Karpas-422 (cell line): ENCODE measurements around the gene MGAT3. TPM values are rescaled to one million over a fixed set of nuclear protein-coding genes. Genes with fewer than 3 reads are reported as not detected.

ENCODE experiments used
- DNase-seq: peaks from one replicate; pipeline ENCODE4 v3.0.0-alpha.2; 2015
- H2AFZ ChIP-seq: fragments of 200-600 bp; sonication (generic); 2 replicates; pipeline ENCODE4 v1.6.1; 2014; ENCODE audit warnings: antibody characterized with exemption, low read length, mixed read lengths
- H3K27ac ChIP-seq: fragments of 200-600 bp; sonication (generic); 2 replicates; pipeline ENCODE4 v1.5.1; 2014; ENCODE audit warnings: mild to moderate bottlenecking, low read length, moderate library complexity
- H3K27me3 ChIP-seq: fragments of 200-600 bp; sonication (generic); 2 replicates; pipeline ENCODE4 v1.6.1; 2014; ENCODE audit warnings: low read length, mixed read lengths
- H3K36me3 ChIP-seq: fragments of 200-600 bp; sonication (generic); 2 replicates; pipeline ENCODE4 v1.6.1; 2014; ENCODE audit warnings: low read length, mixed read lengths; ENCODE audit not compliant: insufficient read depth
- H3K4me1 ChIP-seq: fragments of 200-600 bp; sonication (generic); 2 replicates; pipeline ENCODE4 v1.6.1; 2014; ENCODE audit warnings: mild to moderate bottlenecking, low read length, mixed read lengths
- H3K4me2 ChIP-seq: fragments of 200-600 bp; sonication (generic); 2 replicates; pipeline ENCODE4 v1.6.1; 2014; ENCODE audit warnings: low read length, low read depth, mild to moderate bottlenecking; ENCODE audit not compliant: poor library complexity, severe bottlenecking
- H3K4me3 ChIP-seq: fragments of 200-600 bp; sonication (generic); 2 replicates; pipeline ENCODE4 v1.5.1; 2014; ENCODE audit warnings: mild to moderate bottlenecking, antibody characterized with exemption, low read length, mixed read lengths
- H3K79me2 ChIP-seq: fragments of 200-600 bp; sonication (generic); 2 replicates; pipeline ENCODE4 v1.6.1; 2014; ENCODE audit warnings: mild to moderate bottlenecking, low read length, mixed read lengths
- H3K9ac ChIP-seq: fragments of 200-600 bp; sonication (generic); 2 replicates; pipeline ENCODE4 v1.6.0; 2014; ENCODE audit warnings: low read length
- H3K9me2 ChIP-seq: fragments of 200-600 bp; sonication (generic), shearing (Covaris generic); replicated peaks from 2 replicates; pipeline ENCODE4 v1.6.0; 2014; ENCODE audit warnings: mild to moderate bottlenecking, low read length, moderate library complexity; ENCODE audit not compliant: insufficient read depth
- H3K9me3 ChIP-seq: fragments of 300-700, 200-600 bp; sonication (generic); 2 replicates; pipeline ENCODE4 v1.6.1; 2014; ENCODE audit warnings: low read length, mixed read lengths
- H4K20me1 ChIP-seq: fragments of 200-600 bp; sonication (generic); 2 replicates; pipeline ENCODE4 v1.6.1; 2014; ENCODE audit warnings: mild to moderate bottlenecking, antibody characterized with exemption, low read length, low read depth; ENCODE audit not compliant: insufficient read depth
- total RNA-seq: library from RNA; depleted of rRNA; stranded (reverse); fragments of >200 nt; shearing (Covaris generic); gene quantifications from 2 replicates; pipeline ENCODE4 v1.2.3, GENCODE V29; 2014; ENCODE audit warnings: low replicate concordance

The MGAT3 gene
- total RNA-seq, 1 experiment from 2014 or later, result 34.8 TPM

DNA sequence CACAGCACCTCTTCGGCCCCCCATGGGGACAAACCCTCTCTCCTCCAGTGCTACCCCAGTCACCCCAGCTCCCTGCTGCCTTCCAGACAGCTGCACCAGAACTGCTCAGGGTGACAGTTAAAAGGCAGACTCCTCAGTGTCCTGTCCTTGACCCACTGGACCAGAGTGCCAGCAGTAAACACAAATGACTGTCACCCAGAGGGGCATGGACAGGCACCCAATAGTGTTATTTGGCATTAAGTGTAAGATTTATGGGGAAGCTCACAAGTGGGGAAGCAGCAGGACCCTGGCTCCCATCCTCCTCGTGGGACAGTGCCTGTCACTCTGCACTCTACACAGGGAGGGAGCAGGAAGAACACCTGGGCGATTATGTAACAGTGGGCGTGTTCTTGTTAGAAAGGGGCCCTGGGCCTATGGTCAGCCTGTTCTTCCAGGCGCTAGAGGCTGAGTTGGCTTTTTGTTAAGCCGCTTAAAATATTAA lies 70.7 kb downstream of the MGAT3 start:
- Histone ChIP-seq H3K9me3 (no peaks in the 10 kb centered on the region), H3K4me3 (peak overlapping the region; percentile 68), H3K9me2 (no peaks in the 10 kb centered on the region), H3K27ac (peak overlapping the region; percentile 96), H3K4me1 (peaks cover 81% of the 10 kb centered on the region), H3K79me2 (peaks cover 26% of the 10 kb centered on the region), H3K36me3 (peaks cover 21% of the 10 kb centered on the region), H4K20me1 (peaks cover 23% of the 10 kb centered on the region; the same call in 1 of the 2 replicates), H3K27me3 (no peaks in the 10 kb centered on the region), H3K9ac (peak overlapping the region; percentile 79), H3K4me2 (peak overlapping the region; percentile 88), H2AFZ (no peak overlapping the region)
- peak; percentile 76 for DNase-seq

GRCh38 chr22:39528080-39528661 lies 71.4 kb downstream of the MGAT3 start:
- Histone ChIP-seq H3K79me2 (peaks cover 22% of the 10 kb centered on the region), H4K20me1 (peaks cover 17% of the 10 kb centered on the region; the same call in 1 of the 2 replicates), H3K27ac (peak overlapping the region; percentile 96), H3K36me3 (peaks cover 14% of the 10 kb centered on the region), H3K4me2 (peak overlapping the region; percentile 88), H3K9ac (peak overlapping the region; percentile 79), H3K4me3 (peak overlapping the region; percentile 68), H3K27me3 (no peaks in the 10 kb centered on the region), H3K9me3 (no peaks in the 10 kb centered on the region), H3K4me1 (peaks cover 78% of the 10 kb centered on the region), H2AFZ (no peak overlapping the region), H3K9me2 (no peaks in the 10 kb centered on the region)
- DNase-seq, result peak; percentile 69

DNA sequence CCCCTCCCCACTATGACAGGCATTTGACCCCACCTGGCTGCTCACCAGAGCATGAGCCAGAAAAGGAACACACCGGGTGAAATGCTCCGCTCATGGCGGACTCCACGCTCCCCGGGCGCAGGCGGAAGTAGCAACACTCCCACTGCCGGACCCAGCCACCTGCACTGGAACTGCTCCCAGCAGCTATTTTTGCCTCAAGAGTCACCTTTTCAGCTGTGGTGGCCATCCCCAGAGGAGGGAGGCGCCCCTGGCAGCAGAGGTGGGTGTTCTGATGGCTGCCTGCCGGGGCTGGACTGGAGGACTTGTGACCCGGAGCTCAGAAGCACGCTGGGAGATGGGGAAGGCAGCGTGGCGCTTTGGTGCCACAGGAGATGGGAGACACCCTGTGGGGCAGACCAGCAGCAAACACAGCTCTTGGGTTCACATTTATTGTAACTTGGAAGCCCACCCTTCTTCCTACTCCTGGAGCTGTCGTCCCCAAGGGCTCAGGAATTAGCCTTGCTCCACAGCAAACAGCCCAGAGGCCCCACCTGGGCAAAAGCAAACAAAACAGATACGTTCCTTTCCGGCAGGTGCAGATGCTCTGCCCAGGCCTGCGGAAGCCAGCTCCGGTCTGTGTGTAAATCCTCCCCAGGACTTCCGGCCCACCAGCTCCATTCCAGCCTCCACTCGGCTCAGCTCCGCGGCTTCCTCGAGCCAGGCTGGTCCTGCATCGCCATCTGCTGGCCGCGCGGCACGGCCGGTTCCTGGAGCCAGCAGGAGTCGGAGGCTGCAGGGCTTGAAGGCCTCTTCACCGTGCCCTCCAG lies 72.1 kb downstream of the MGAT3 start:
- peak overlapping the region; percentile 79 for H3K9ac ChIP-seq
- no peaks in the 10 kb centered on the region for H3K27me3 ChIP-seq
- H3K4me1 ChIP-seq, result peaks cover 75% of the 10 kb centered on the region
- H3K9me2 ChIP-seq, result no peaks in the 10 kb centered on the region
- H3K4me3 ChIP-seq, result peak overlapping the region; percentile 68
- peak overlapping the region; percentile 88 for H3K4me2 ChIP-seq
- peaks cover 12% of the 10 kb centered on the region; the same call in 1 of the 2 replicates for H3K36me3 ChIP-seq
- peak; percentile 98 for DNase-seq
- no peak overlapping the region for H2AFZ ChIP-seq
- peak overlapping the region; percentile 96 for H3K27ac ChIP-seq
- peaks cover 22% of the 10 kb centered on the region for H3K79me2 ChIP-seq
- peaks cover 15% of the 10 kb centered on the region; the same call in 1 of the 2 replicates for H4K20me1 ChIP-seq
- H3K9me3 ChIP-seq, result no peaks in the 10 kb centered on the region

- no peaks in the 10 kb centered on the region for H3K9me2 ChIP-seq
- peak overlapping the region; percentile 88 for H3K4me2 ChIP-seq
- H3K36me3 ChIP-seq, result peaks cover 8% of the 10 kb centered on the region; the same call in 1 of the 2 replicates
- peaks cover 12% of the 10 kb centered on the region; the same call in 1 of the 2 replicates for H4K20me1 ChIP-seq
- no peaks in the 10 kb centered on the region for H3K9me3 ChIP-seq
- H3K27me3 ChIP-seq, result no peaks in the 10 kb centered on the region
- H2AFZ ChIP-seq, result no peak overlapping the region
- peak overlapping the region; percentile 68 for H3K4me3 ChIP-seq
- peak overlapping the region; percentile 96 for H3K27ac ChIP-seq
- DNase-seq, result peak; percentile 52
- peak overlapping the region; percentile 56 for H3K9ac ChIP-seq
- peaks cover 77% of the 10 kb centered on the region for H3K4me1 ChIP-seq
- H3K79me2 ChIP-seq, result peaks cover 22% of the 10 kb centered on the region
These were observed 72.7 kb downstream of the MGAT3 start for GRCh38 chr22:39529487-39529851.

- no peaks in the 10 kb centered on the region for H3K9me2 ChIP-seq
- peak overlapping the region; percentile 88 for H3K4me2 ChIP-seq
- H3K27ac ChIP-seq, result peak overlapping the region; percentile 96; the same call in 1 of the 2 replicates
- H3K4me3 ChIP-seq, result peak overlapping the region; percentile 68
- peaks cover 22% of the 10 kb centered on the region for H3K79me2 ChIP-seq
- H2AFZ ChIP-seq, result no peak overlapping the region
- no peaks in the 10 kb centered on the region for H3K27me3 ChIP-seq
- H4K20me1 ChIP-seq, result peaks cover 12% of the 10 kb centered on the region; the same call in 1 of the 2 replicates
- peak overlapping the region; percentile 56 for H3K9ac ChIP-seq
- peaks cover 8% of the 10 kb centered on the region; the same call in 1 of the 2 replicates for H3K36me3 ChIP-seq
- peaks cover 77% of the 10 kb centered on the region for H3K4me1 ChIP-seq
- H3K9me3 ChIP-seq, result no peaks in the 10 kb centered on the region
- no peak for DNase-seq
These were observed 73.3 kb downstream of the MGAT3 start for GRCh38 chr22:39530116-39530515.

DNA sequence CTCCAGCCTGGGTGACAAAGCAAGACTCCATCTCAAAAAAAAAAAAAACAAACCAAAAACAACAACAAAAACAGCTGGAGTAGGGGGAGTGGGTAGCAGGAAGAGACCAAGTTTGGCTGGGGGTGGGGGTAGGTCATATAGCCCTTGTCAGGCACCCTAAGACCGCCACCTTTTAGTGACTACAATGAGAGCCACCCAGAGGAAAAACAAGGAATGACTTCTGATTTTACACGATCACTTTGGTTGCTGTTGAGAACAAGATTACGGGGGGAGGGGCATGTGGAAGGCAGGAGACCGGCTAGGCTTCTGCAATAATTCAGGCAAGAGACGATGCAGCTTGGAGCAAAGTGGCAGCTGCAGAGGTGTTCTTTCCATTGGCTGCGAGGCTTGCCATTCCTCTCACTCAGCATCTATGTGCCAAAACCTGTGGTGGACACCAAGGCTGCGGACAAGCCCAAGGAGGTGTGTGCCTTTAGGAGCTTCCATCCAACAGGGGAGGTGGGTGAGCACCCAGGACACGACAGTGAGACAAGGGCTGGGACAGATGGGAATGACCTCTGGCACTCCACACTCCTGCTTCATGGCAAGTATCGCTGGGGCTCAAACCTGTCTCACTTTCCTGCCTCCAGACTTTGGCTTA lies 74.0 kb downstream of the MGAT3 start:
- Histone ChIP-seq H3K27ac (0 out of 2 replicates have a peak overlapping the region, but pooled peaks have one; percentile 69), H3K9ac (peak overlapping the region; percentile 92), H3K9me3 (no peaks in the 10 kb centered on the region), H3K36me3 (peaks cover 8% of the 10 kb centered on the region; the same call in 1 of the 2 replicates), H2AFZ (no peak overlapping the region), H3K4me1 (peaks cover 72% of the 10 kb centered on the region), H3K9me2 (no peaks in the 10 kb centered on the region), H3K4me2 (peak overlapping the region; percentile 98), H3K4me3 (peak overlapping the region; percentile 88), H3K79me2 (peaks cover 22% of the 10 kb centered on the region), H4K20me1 (peaks cover 12% of the 10 kb centered on the region; the same call in 1 of the 2 replicates), H3K27me3 (no peaks in the 10 kb centered on the region)
- peak; percentile 84 for DNase-seq

DNA sequence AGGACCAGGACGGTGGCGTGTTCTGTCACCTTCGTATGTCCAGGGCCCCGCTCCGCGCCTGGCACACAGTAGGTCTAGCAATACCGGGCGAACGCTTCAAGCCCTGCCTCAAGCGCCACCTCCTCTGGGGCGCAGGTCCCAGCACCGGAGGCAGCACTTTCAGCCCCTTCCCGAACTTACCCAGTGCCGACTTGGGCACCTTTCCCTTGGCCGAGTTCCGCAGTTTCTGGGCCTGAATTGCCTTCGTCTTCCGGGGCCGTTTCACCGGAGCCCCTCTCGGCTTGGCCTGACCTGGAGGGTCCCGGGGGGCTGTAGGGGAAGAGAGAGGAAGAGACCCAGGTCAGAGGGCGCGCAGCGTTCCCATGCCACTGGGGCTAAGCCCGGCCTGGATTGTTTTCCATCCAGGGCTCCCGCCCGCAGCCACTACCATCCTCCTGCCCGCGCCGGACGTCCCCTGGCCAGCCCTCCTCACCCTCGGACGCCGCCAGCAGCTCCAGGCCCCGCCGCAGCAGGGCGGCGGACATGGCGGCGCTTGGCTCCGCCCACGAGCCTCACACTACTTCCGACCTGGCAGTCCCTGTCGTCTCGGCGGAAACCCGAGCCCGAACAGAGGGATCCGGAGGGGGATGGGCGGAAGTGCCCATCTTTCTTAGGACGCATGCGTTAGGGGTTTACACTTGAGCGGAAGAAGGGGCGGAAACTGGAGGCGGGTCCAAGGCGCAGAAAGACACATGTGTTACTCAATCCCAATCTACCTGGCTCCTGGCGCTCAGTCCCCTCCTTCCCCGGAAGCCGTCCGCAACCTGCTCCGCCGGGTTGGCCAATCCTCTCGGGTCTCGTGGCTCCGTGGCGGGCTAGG lies 75.6 kb downstream of the MGAT3 start, which contains the start of gene RPS19BP1:
Gene RPS19BP1 (minus strand): TSS at position 534 of the 859 bp plus-strand sequence. CDS start 10 bp downstream, at position 524.
- peaks cover 12% of the 10 kb centered on the region; the same call in 1 of the 2 replicates for H4K20me1 ChIP-seq
- peak within 1 kb of the TSS; percentile 88 for H3K4me3 ChIP-seq
- H3K9me3 ChIP-seq, result no peaks in the 10 kb centered on the region
- H3K4me1 ChIP-seq, result peaks cover 57% of the 10 kb centered on the region
- H3K79me2 ChIP-seq, result peaks cover 22% of the 10 kb centered on the region
- H3K4me2 ChIP-seq, result peak within 1 kb of the TSS; percentile 98
- peak within 1 kb of the TSS; percentile 69 for H3K27ac ChIP-seq
- no peaks in the 10 kb centered on the region for H3K9me2 ChIP-seq
- peak; percentile 100 for DNase-seq
- H3K36me3 ChIP-seq, result peaks cover 8% of the 10 kb centered on the region; the same call in 1 of the 2 replicates
- peak within 1 kb of the TSS; percentile 94; the same call in 1 of the 2 replicates for H2AFZ ChIP-seq
- H3K27me3 ChIP-seq, result no peaks in the 10 kb centered on the region
- peak within 1 kb of the TSS; percentile 92 for H3K9ac ChIP-seq
